Kidney (tissue), 14 donors: ENCODE data around the gene LPCAT2. TPM values are rescaled to one million over a fixed set of nuclear protein-coding genes. Genes with fewer than 3 reads are reported as not detected.
A peak's percentile ranks its signal among the peaks of the same experiment; 100 is the strongest.

Experiments used
- DNase-seq, 5 donors: peaks; one replicate each; pipeline ENCODE4 v3.0.0-alpha.2; 2013 to 2020
- FAIRE-seq: peaks from 2 replicates; lab custom pipeline; 2012; peaks lifted over from hg19 to GRCh38; lab: Jason Lieb, UNC
- H3K27ac ChIP-seq, 2 donors: one replicate each; pipeline ENCODE4 v1.7.0; 2013; ENCODE audit warnings: low read depth in 2 of 2, low read length in 2 of 2, inconsistent platforms in 1 of 2
- H3K27me3 ChIP-seq: one replicate; pipeline ENCODE4 v1.7.1; 2013; ENCODE audit warnings: low read length, inconsistent platforms; ENCODE audit not compliant: control insufficient read depth, insufficient read depth
- H3K36me3 ChIP-seq, 3 donors: one replicate each; pipeline versions ENCODE4 v1.7.0 to v1.7.1; 2013; ENCODE audit warnings: low read length in 3 of 3, control low read depth in 1 of 3, inconsistent platforms in 1 of 3; ENCODE audit not compliant: insufficient read depth in 3 of 3, control insufficient read depth in 2 of 3
- H3K4me1 ChIP-seq, 3 donors: one replicate each; pipeline versions ENCODE4 v1.7.0 to v1.7.1; 2013; ENCODE audit warnings: low read length in 3 of 3, inconsistent platforms in 1 of 3, low read depth in 1 of 3; ENCODE audit not compliant: control insufficient read depth in 2 of 3, insufficient read depth in 2 of 3
- H3K4me3 ChIP-seq, 3 donors: one replicate each; pipeline versions ENCODE4 v1.7.0 to v1.8.1; 2013; ENCODE audit warnings: low read length in 3 of 3, control low read depth in 1 of 3, inconsistent platforms in 1 of 3
- H3K9ac ChIP-seq, 3 donors: one replicate each; pipeline versions ENCODE4 v1.7.0 to v1.7.1; 2013; ENCODE audit warnings: low read length in 3 of 3, control low read depth in 1 of 3, inconsistent platforms in 1 of 3
- H3K9me3 ChIP-seq, 3 donors: one replicate each; pipeline versions ENCODE4 v1.7.0 to v1.7.1; 2013; ENCODE audit warnings: low read length in 3 of 3, control low read depth in 1 of 3, inconsistent platforms in 1 of 3; ENCODE audit not compliant: control insufficient read depth in 2 of 3, insufficient read depth in 1 of 3
- intact Hi-C: fragments of 100-400 bp; cut with DNase I; formaldehyde crosslinking; loops from one replicate; pipeline ENCODE4 v1.11.1; 2022
- polyA plus RNA-seq: library from polyadenylated mRNA; stranded (reverse); fragments of 350-450 nt; fragmentation: Illumina TruSeq; extraction: RNeasy Lipid Tissue Mini Kit (QIAGEN cat#74804); gene quantifications from one replicate; pipeline ENCODE4 v1.2.3, GENCODE V29; 2014; ENCODE audit warnings: low read depth, low replicate concordance; ENCODE audit not compliant: insufficient read depth
- total RNA-seq: library from RNA; stranded (reverse); fragmentation: NEBNext Ultra II Directional; extraction: Animal tissue kit (Norgen Biotek cat#: 25700); gene quantifications from one replicate; pipeline ENCODE4 v1.2.1, GENCODE V29; 2021
- TF ChIP-seq, protein P1 (sequence below): IDR thresholded peaks from 3 replicates; pipeline ENCODE4 v1.5.1; 2012; ENCODE audit warnings: mild to moderate bottlenecking, moderate library complexity, borderline replicate concordance; ENCODE audit not compliant: insufficient read depth; ENCODE audit errors: extremely low read depth
- donor health status: control.
- donor health status: control.
- donor health status: control.
- donor health status: control.
- donor health status: control.
- donor health status: DM: yes; HTN: yes; CAD: no.
- donor health status: Normal renal cell carcinoma (clear cell type).

LPCAT2 gene
- total and polyA plus RNA-seq, 2 donors from 2014 or later = 7.7 to 20.6 TPM

DNA sequence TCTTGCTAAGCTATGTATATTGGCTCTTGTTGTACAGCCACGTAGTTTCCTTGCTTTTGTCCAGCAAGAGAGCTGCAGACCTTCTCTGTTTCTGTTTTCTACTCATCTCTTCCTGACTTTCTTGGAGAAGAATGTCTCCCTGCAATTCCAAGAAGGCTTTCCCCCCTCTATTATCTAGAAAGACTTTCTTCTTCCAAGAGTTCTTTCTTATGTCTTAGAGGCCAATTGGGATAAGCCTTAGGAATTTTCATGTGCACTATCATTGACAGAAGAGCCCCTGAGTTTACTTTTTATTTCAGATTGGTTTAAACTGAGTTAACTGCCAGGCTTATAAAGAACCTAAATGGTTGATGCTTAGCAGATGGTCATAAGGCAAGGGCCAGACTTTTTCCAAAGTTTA, 66.6 kb downstream of the LPCAT2 start:
- Histone ChIP-seq H3K4me1 (no peaks in the 10 kb centered on the region), H3K36me3 (peaks cover 0 to 7% (median 5%) of the 10 kb centered on the region in 3 donors), H3K27ac (no peak overlapping the region), H3K9ac (no peak overlapping the region), H3K9me3 (no peaks in the 10 kb centered on the region), H3K4me3 (no peak overlapping the region), H3K27me3 (no peaks in the 10 kb centered on the region)
- intact Hi-C loops = no loop called here
- FAIRE-seq (no peak), DNase-seq (peak in 2 of 5 donors; percentile 17 to 25)
- TF ChIP-seq, protein P1, sequence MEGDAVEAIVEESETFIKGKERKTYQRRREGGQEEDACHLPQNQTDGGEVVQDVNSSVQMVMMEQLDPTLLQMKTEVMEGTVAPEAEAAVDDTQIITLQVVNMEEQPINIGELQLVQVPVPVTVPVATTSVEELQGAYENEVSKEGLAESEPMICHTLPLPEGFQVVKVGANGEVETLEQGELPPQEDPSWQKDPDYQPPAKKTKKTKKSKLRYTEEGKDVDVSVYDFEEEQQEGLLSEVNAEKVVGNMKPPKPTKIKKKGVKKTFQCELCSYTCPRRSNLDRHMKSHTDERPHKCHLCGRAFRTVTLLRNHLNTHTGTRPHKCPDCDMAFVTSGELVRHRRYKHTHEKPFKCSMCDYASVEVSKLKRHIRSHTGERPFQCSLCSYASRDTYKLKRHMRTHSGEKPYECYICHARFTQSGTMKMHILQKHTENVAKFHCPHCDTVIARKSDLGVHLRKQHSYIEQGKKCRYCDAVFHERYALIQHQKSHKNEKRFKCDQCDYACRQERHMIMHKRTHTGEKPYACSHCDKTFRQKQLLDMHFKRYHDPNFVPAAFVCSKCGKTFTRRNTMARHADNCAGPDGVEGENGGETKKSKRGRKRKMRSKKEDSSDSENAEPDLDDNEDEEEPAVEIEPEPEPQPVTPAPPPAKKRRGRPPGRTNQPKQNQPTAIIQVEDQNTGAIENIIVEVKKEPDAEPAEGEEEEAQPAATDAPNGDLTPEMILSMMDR = no peak

DNA sequence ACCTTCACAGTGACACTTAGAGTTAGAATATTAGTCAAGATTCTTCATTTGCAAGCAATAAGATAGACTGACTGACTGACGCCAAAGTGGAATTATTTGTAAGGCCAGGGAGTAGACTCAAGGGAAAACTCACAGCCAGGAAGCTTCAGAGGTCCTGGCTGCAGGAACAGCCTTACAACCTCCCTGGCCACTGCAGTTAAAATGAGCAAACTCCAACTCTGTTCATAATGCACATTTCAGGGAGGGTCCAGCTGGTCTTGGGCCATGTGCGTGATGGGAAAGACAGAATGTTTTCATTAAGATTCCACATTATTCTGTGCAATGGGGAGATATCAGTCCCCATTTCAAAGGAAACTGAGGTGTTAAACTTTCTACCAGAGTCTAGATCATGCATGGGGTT, 67.5 kb downstream of the LPCAT2 start:
- Histone ChIP-seq H3K36me3 (peaks cover 0 to 7% (median 5%) of the 10 kb centered on the region in 3 donors), H3K27me3 (no peaks in the 10 kb centered on the region), H3K27ac (no peak overlapping the region), H3K4me1 (no peaks in the 10 kb centered on the region), H3K9me3 (no peaks in the 10 kb centered on the region), H3K4me3 (no peak overlapping the region), H3K9ac (no peak overlapping the region)
- FAIRE-seq (no peak), DNase-seq (no peak)
- TF ChIP-seq, protein P1 = no peak
- intact Hi-C loops = no loop called here

DNA sequence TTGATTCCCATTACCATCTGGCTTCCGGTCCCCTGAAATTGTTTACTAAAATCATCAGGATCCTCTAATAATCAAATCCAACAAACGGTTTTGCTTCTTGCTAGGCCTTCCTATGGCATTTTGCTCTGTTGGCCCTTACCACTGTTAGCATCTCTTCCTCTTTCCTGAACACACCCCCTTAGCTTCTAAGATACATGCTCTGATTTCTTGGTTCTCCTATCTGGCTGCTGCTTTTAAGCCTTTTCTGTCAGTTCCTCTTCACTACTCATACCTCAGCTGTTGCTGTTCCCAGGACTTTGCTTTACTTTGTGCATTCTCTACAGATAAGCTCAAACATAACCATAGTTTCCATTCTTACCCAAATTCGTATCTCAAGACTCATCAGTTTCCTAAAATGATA, 69.0 kb downstream of the LPCAT2 start:
- Histone ChIP-seq H3K27ac (no peak overlapping the region), H3K4me3 (no peak overlapping the region), H3K9me3 (no peaks in the 10 kb centered on the region), H3K36me3 (peaks cover 0 to 7% (median 5%) of the 10 kb centered on the region in 3 donors), H3K9ac (no peak overlapping the region), H3K27me3 (no peaks in the 10 kb centered on the region), H3K4me1 (no peaks in the 10 kb centered on the region)
- intact Hi-C loops = no loop called here
- FAIRE-seq (no peak), DNase-seq (no peak)
- TF ChIP-seq, protein P1 = no peak

DNA sequence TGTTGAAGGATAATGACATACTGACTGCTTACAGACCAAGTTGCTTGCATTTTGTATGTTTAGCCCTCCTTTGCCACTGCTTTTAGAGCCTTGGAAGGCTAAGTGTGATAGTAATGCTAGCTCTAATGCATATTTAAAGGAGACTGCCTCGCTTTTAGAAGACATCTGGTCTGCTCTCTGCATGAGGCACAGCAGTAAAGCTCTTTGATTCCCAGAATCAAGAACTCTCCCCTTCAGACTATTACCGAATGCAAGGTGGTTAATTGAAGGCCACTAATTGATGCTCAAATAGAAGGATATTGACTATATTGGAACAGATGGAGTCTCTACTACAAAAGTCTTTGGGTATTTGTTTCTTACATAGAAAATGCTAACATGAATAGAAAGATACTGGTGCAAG, 76.8 kb downstream of the LPCAT2 start:
- Histone ChIP-seq H3K4me1 (no peaks in the 10 kb centered on the region), H3K9ac (no peak overlapping the region), H3K27me3 (no peaks in the 10 kb centered on the region), H3K27ac (no peak overlapping the region), H3K9me3 (no peaks in the 10 kb centered on the region), H3K36me3 (no peaks in the 10 kb centered on the region), H3K4me3 (no peak overlapping the region)
- intact Hi-C loops = no loop called here
- TF ChIP-seq, protein P1 = no peak
- DNase-seq = no peak
- no peak for FAIRE-seq
